Trophoblast cell (in vitro differentiated cells and primary cell): ENCODE measurements around the gene GPRIN1.

ENCODE experiments used
- DNase-seq, 2 donors: peaks; one replicate each; pipeline ENCODE4 v3.0.0-alpha.2; 2016
- H2AFZ ChIP-seq: 2 replicates; pipeline ENCODE4 v1.6.1; 2013; ENCODE audit warnings: low read length, moderate library complexity, mild to moderate bottlenecking; ENCODE audit not compliant: insufficient read depth, poor library complexity
- H2AK5ac ChIP-seq: 2 replicates; pipeline ENCODE4 v1.6.1; 2013; ENCODE audit warnings: mild to moderate bottlenecking, low read length
- H2BK120ac ChIP-seq: 2 replicates; pipeline ENCODE4 v1.6.1; 2013; ENCODE audit warnings: low read length, mild to moderate bottlenecking, moderate library complexity; ENCODE audit not compliant: insufficient read depth, poor library complexity
- H2BK12ac ChIP-seq: 2 replicates; pipeline ENCODE4 v1.6.1; 2013; ENCODE audit warnings: mild to moderate bottlenecking, low read length, moderate library complexity
- H2BK5ac ChIP-seq: 2 replicates; pipeline ENCODE4 v1.6.1; 2013; ENCODE audit warnings: low read length, low read depth, moderate library complexity, mild to moderate bottlenecking; ENCODE audit not compliant: poor library complexity
- H3K14ac ChIP-seq: 2 replicates; pipeline ENCODE4 v1.6.1; 2013; ENCODE audit warnings: mild to moderate bottlenecking, low read length
- H3K18ac ChIP-seq: 2 replicates; pipeline ENCODE4 v1.6.1; 2013; ENCODE audit warnings: mild to moderate bottlenecking, low read length
- H3K23ac ChIP-seq: 2 replicates; pipeline ENCODE4 v1.6.1; 2013; ENCODE audit warnings: low read length
- H3K27ac ChIP-seq: 2 replicates; pipeline ENCODE4 v1.5.1; 2013; ENCODE audit warnings: low read depth, mild to moderate bottlenecking, inconsistent platforms, low read length, moderate library complexity
- H3K27me3 ChIP-seq: 2 replicates; pipeline ENCODE4 v1.6.1; 2013; ENCODE audit warnings: inconsistent platforms, mild to moderate bottlenecking, low read length, moderate library complexity; ENCODE audit not compliant: insufficient read depth
- H3K36me3 ChIP-seq, 2 experiments: 1 replicate in 1 of 2; 2 replicates in 1 of 2; pipeline ENCODE4 v1.6.1; 2013; ENCODE audit warnings: low read length in 2 of 2, mild to moderate bottlenecking in 2 of 2, moderate library complexity in 1 of 2; ENCODE audit not compliant: insufficient read depth in 2 of 2, control insufficient read depth in 1 of 2
- H3K4ac ChIP-seq: 2 replicates; pipeline ENCODE4 v1.6.1; 2013; ENCODE audit warnings: low read depth, mild to moderate bottlenecking, low read length, moderate library complexity
- H3K4me1 ChIP-seq, 2 experiments: 1 replicate in 1 of 2; 2 replicates in 1 of 2; pipeline ENCODE4 v1.6.1; 2013; ENCODE audit warnings: low read length in 2 of 2, mild to moderate bottlenecking in 2 of 2, moderate library complexity in 1 of 2; ENCODE audit not compliant: insufficient read depth in 2 of 2, control insufficient read depth in 1 of 2
- H3K4me2 ChIP-seq: 2 replicates; pipeline ENCODE4 v1.6.1; 2013; ENCODE audit warnings: inconsistent platforms, mild to moderate bottlenecking, low read length, moderate library complexity
- H3K4me3 ChIP-seq: 2 replicates; pipeline ENCODE4 v1.5.1; 2013; ENCODE audit warnings: mild to moderate bottlenecking, low read depth, low read length, inconsistent platforms
- H3K79me1 ChIP-seq: one replicate; pipeline ENCODE4 v1.6.1; 2013; ENCODE audit warnings: low read length
- H3K79me2 ChIP-seq: 2 replicates; pipeline ENCODE4 v1.6.1; 2013; ENCODE audit warnings: low read length, mild to moderate bottlenecking; ENCODE audit not compliant: control insufficient read depth, insufficient read depth, poor library complexity
- H3K9ac ChIP-seq: 2 replicates; pipeline ENCODE4 v1.6.1; 2013; ENCODE audit warnings: mild to moderate bottlenecking, low read length
- H3K9me3 ChIP-seq: 2 replicates; pipeline ENCODE4 v1.6.1; 2013; ENCODE audit warnings: low read depth, mild to moderate bottlenecking, control low read depth, inconsistent platforms, low read length; ENCODE audit not compliant: insufficient read depth
- H4K12ac ChIP-seq: 2 replicates; pipeline ENCODE4 v1.6.1; 2013; ENCODE audit warnings: low read depth, mild to moderate bottlenecking, low read length, moderate library complexity
- H4K8ac ChIP-seq: 2 replicates; pipeline ENCODE4 v1.6.1; 2013; ENCODE audit warnings: low read depth, mild to moderate bottlenecking, low read length, moderate library complexity
- H4K91ac ChIP-seq: one replicate; pipeline ENCODE4 v1.6.1; 2013; ENCODE audit warnings: low read depth, mild to moderate bottlenecking, low read length, moderate library complexity
- WGBS: extraction: QIAGEN DNeasy Blood & Tissue Kit; methylation state at CpG from one replicate; pipeline ENCODE4 v1.1.7; 2013; ENCODE audit warnings: missing lambda C conversion rate; ENCODE audit not compliant: insufficient read length, insufficient coverage; ENCODE audit errors: extremely low coverage; 5-methylcytosine and 5-hydroxymethylcytosine counted together

The GPRIN1 gene

DNA sequence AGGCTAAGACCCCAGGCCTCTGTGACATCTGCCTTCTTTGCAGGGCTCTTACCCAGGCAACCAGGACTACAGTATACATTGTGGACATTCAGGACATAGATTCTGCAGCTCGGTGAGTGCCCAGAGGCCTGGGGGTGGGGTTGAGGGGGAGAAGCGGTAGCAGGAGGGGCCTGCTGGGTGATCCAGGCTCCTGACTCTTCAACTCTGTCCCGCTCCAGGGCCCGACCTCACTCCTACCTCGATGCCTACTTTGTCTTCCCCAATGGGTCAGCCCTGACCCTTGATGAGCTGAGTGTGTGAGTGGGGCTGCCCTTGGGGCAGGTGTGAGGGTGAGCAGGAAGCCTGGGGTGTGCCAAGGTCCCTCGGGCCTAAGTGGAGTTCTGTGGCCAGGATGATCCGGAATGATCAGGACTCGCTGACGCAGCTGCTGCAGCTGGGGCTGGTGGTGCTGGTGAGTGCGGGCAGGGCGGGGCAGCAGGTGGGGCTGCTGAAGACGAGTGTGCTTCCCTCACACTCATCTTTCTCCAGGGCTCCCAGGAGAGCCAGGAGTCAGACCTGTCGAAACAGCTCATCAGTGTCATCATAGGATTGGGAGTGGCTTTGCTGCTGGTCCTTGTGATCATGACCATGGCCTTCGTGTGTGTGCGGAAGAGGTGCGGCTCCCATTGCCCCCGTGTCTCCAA, 19.8 kb downstream of the GPRIN1 start:
- H3K4ac ChIP-seq = no peak overlapping the region
- no peak overlapping the region for H2AFZ ChIP-seq
- no peak overlapping the region for H3K14ac ChIP-seq
- H3K79me2 ChIP-seq = no peaks in the 10 kb centered on the region
- H2BK5ac ChIP-seq = no peak overlapping the region
- no CpG with 5 or more reads among the region's 17 CpGs for WGBS
- H3K18ac ChIP-seq = no peak overlapping the region
- no peak overlapping the region for H4K8ac ChIP-seq
- H2BK120ac ChIP-seq = no peak overlapping the region
- H2BK12ac ChIP-seq = no peak overlapping the region
- peak; percentile 44 to 45 for DNase-seq
- H3K9me3 ChIP-seq = peaks cover 34% of the 10 kb centered on the region
- no peak overlapping the region for H4K12ac ChIP-seq
- no peaks in the 10 kb centered on the region for H3K4me1 ChIP-seq
- no peaks in the 10 kb centered on the region for H3K27me3 ChIP-seq
- no peaks in the 10 kb centered on the region for H3K79me1 ChIP-seq
- H3K36me3 ChIP-seq = no peaks in the 10 kb centered on the region
- H3K4me3 ChIP-seq = no peak overlapping the region
- H4K91ac ChIP-seq = no peak overlapping the region
- H3K23ac ChIP-seq = no peak overlapping the region
- no peak overlapping the region for H3K27ac ChIP-seq
- H3K4me2 ChIP-seq = no peak overlapping the region
- no peak overlapping the region for H2AK5ac ChIP-seq
- no peak overlapping the region for H3K9ac ChIP-seq

DNA sequence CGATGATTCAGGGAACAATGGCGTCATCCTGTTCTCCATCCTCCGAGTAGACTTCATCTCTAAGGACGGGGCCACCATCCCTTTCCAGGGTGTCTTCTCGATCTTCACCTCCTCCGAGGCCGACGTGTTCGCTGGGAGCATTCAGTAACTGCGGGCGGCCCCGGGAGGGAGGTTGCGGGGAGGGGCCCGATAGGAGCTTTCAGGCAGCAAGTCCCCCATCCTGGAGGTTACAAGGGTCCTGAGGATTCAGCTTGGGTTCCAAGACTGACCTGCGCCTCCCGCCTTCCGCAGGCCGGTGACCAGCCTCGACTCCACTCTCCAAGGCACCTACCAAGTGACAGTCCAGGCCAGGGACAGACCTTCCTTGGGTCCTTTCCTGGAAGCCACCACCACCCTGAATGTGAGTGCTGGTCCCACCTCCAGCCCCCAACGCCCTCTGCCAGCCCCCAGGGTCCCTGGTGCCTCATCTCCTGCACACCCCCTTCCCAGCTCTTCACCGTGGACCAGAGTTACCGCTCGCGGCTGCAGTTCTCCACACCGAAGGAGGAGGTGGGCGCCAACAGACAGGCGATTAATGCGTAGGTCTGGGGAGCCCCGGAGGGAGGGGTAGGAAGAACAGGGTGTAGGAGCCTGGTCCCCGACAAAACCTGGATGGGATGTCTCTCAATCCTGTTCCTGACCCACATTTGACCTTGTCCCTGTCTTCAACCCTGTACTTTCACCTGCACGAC, 20.8 kb downstream of the GPRIN1 start:
- Histone ChIP-seq H3K79me1 (no peaks in the 10 kb centered on the region), H3K4me1 (no peaks in the 10 kb centered on the region), H4K91ac (no peak overlapping the region), H4K12ac (no peak overlapping the region), H4K8ac (no peak overlapping the region), H3K9ac (no peak overlapping the region), H2BK5ac (no peak overlapping the region), H2BK120ac (no peak overlapping the region), H3K27ac (no peak overlapping the region), H3K9me3 (peaks cover 44% of the 10 kb centered on the region), H3K4me3 (no peak overlapping the region), H2AFZ (no peak overlapping the region), H3K18ac (no peak overlapping the region), H2BK12ac (no peak overlapping the region), H3K4me2 (no peak overlapping the region), H3K4ac (no peak overlapping the region), H3K23ac (no peak overlapping the region), H3K79me2 (no peaks in the 10 kb centered on the region), H2AK5ac (no peak overlapping the region), H3K36me3 (no peaks in the 10 kb centered on the region), H3K27me3 (no peaks in the 10 kb centered on the region), H3K14ac (no peak overlapping the region)
- WGBS = no CpG with 5 or more reads among the region's 31 CpGs
- DNase-seq = no peak

DNA sequence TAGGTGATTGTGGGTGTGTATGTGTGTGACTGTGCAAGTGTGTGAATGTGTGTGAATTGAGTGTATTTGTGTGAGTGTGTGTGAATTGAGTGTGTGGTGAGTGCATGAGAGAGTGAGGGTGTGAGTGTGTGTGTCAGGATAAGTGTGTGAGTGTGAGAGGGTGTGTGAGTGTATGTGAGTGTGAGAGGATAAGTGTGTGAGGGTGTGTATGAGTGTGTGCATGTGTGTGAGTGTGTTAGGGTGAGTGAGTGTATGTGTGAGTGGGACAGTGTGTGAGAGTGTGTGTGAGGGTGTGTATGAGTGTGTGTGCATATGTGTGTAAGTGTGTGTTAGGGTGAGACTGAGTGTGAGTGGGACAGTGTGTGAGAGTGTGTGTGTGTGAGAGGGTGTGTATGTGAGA, 21.7 kb downstream of the GPRIN1 start:
- Histone ChIP-seq H4K12ac (no peak overlapping the region), H3K79me2 (no peaks in the 10 kb centered on the region), H3K4ac (no peak overlapping the region), H2AK5ac (no peak overlapping the region), H3K4me1 (no peaks in the 10 kb centered on the region), H3K27ac (no peak overlapping the region), H3K4me3 (peak overlapping the region; percentile 27), H3K14ac (no peak overlapping the region), H4K91ac (no peak overlapping the region), H2BK12ac (no peak overlapping the region), H2BK120ac (no peak overlapping the region), H2AFZ (no peak overlapping the region), H3K9ac (no peak overlapping the region), H3K23ac (no peak overlapping the region), H4K8ac (no peak overlapping the region), H3K27me3 (no peaks in the 10 kb centered on the region), H3K79me1 (no peaks in the 10 kb centered on the region), H3K36me3 (no peaks in the 10 kb centered on the region), H2BK5ac (no peak overlapping the region), H3K9me3 (peaks cover 49% of the 10 kb centered on the region), H3K4me2 (no peak overlapping the region), H3K18ac (no peak overlapping the region)
- no peak for DNase-seq

DNA sequence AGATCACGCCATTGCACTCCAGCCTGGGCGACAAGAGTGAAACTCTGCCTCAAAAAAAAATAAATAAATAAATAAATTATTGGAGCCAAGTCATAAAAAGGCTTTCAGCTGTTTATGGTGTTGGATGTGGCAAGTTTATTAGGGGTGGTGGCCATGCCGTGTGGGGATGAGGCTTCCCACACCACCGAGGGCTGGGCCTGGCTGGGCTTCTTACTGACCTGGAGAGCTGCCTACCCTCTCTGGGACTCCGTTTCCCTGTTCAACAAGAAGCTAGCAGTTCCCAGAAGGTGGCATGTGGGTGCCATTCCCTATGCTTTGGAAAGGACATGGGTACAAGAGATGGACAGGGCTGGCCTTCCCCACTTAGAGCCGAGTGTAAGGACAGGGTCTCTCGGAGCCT, 22.6 kb downstream of the GPRIN1 start:
- H3K36me3 ChIP-seq = no peaks in the 10 kb centered on the region
- peaks cover 44% of the 10 kb centered on the region for H3K9me3 ChIP-seq
- no peak overlapping the region for H4K91ac ChIP-seq
- H2AFZ ChIP-seq = no peak overlapping the region
- H3K79me1 ChIP-seq = no peaks in the 10 kb centered on the region
- H3K27ac ChIP-seq = no peak overlapping the region
- no peak overlapping the region for H3K4ac ChIP-seq
- no peaks in the 10 kb centered on the region for H3K79me2 ChIP-seq
- H3K4me3 ChIP-seq = no peak overlapping the region
- H3K14ac ChIP-seq = no peak overlapping the region
- no peak overlapping the region for H2BK12ac ChIP-seq
- H3K4me2 ChIP-seq = no peak overlapping the region
- no peak overlapping the region for H3K18ac ChIP-seq
- H4K8ac ChIP-seq = no peak overlapping the region
- no peak overlapping the region for H2BK120ac ChIP-seq
- H3K4me1 ChIP-seq = no peaks in the 10 kb centered on the region
- no peaks in the 10 kb centered on the region for H3K27me3 ChIP-seq
- H3K9ac ChIP-seq = no peak overlapping the region
- no peak overlapping the region for H2BK5ac ChIP-seq
- no peak for DNase-seq
- H2AK5ac ChIP-seq = no peak overlapping the region
- H3K23ac ChIP-seq = no peak overlapping the region
- no CpG with 5 or more reads among the region's 7 CpGs for WGBS
- no peak overlapping the region for H4K12ac ChIP-seq
